GM19238 (cell line): ENCODE results near the gene PLCD3.

Source experiments
- DNase-seq: peaks from one replicate; pipeline ENCODE4 v3.0.0; 2011; ENCODE audit warnings: low spot score; ENCODE audit not compliant: insufficient read length

Gene PLCD3

GRCh38 chr17:45117848-45118646 lies 14.3 kb downstream of the PLCD3 start:
- no peak for DNase-seq

- DNase-seq = no peak
These were observed 15.0 kb downstream of the PLCD3 start for GRCh38 chr17:45117334-45117733.

- no peak for DNase-seq
These were observed 15.8 kb downstream of the PLCD3 start for GRCh38 chr17:45116434-45117016.

GRCh38 chr17:45115871-45116270 lies 16.4 kb downstream of the PLCD3 start:
- no peak for DNase-seq

- no peak for DNase-seq
These were observed 17.2 kb downstream of the PLCD3 start for GRCh38 chr17:45115015-45115625.

- no peak for DNase-seq
These were observed 18.0 kb downstream of the PLCD3 start for GRCh38 chr17:45114117-45114932.

GRCh38 chr17:45113424-45113754 lies 18.9 kb downstream of the PLCD3 start:
- DNase-seq = no peak

- no peak for DNase-seq
These were observed 19.5 kb downstream of the PLCD3 start for GRCh38 chr17:45112559-45113423.

GRCh38 chr17:45111850-45112249 lies 20.5 kb downstream of the PLCD3 start:
- peak; percentile 46 for DNase-seq

GRCh38 chr17:45110676-45111611 lies 21.4 kb downstream of the PLCD3 start:
- no peak for DNase-seq

- DNase-seq = no peak
These were observed 23.5 kb downstream of the PLCD3 start for GRCh38 chr17:45108595-45109521.

- DNase-seq = no peak
These were observed 24.3 kb downstream of the PLCD3 start for GRCh38 chr17:45108051-45108450.

GRCh38 chr17:45107293-45108010 lies 24.9 kb downstream of the PLCD3 start:
- DNase-seq = no peak

- DNase-seq = no peak
These were observed 25.7 kb downstream of the PLCD3 start for GRCh38 chr17:45106582-45106981.

GRCh38 chr17:45106096-45106495 lies 26.2 kb downstream of the PLCD3 start:
- DNase-seq = no peak

- DNase-seq = no peak
These were observed 27.2 kb downstream of the PLCD3 start for GRCh38 chr17:45104907-45105624.

- DNase-seq = no peak
These were observed 27.8 kb downstream of the PLCD3 start for GRCh38 chr17:45104497-45104896.
